ENCODE measurements around the gene TRIM47.
"Not testable (repeated sequence)": the region's sequence is repeated elsewhere in the genome, so short reads cannot be mapped to it uniquely, and the experiment has no call there.

The TRIM47 gene

DNA sequence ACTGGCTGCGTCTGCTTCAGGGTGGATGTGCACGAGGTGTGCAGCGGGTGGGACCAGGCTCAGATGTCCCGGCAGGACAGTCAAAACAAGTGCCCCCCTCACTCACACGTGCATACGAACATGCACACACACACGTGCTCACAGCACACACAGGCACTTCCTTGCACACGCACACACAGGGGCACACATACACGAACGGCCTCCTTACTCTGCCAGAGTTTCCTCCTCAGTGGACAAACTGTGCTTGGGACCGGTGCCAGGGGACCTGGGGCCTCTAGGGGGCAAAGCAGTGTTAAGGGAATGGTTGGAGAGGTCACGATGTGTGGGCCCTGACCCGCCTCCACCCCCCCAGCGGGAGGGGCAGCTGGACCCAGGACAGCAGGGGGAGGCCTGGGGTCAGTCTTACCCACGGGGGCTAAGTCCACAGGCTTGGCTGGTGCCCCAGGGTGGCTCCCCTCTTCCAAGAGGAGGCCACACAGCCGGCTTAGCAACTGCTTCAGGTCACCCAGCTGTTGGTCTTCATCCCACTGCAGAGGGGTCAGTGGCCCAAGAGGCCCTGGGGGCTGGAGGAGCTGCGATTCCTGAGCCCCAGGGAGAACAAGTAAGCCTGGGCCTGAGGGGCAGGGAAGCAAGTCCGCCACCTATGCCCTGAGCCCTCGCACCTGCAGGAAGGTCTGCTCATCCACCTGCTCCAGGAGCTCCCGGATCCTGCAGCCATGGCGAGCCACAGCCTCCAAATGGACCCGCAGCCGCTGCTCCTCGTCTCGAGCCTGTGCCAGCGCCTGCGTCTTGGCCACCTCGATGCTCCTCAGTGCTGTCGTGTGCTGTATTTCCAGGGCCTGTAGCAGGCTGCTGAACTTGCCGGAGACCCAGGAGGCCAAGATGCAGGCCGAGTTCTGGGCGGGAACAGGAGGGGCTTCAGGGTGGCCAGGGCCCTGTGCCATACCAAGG is 13.5 kb upstream of the TRIM47 start:
- DNase-seq (ENCODE audit: low read depth) = no peak
- H3K4me3 ChIP-seq (ENCODE audit: low read depth, low read length) = no peak overlapping the region
- TF ChIP-seq, protein P1, sequence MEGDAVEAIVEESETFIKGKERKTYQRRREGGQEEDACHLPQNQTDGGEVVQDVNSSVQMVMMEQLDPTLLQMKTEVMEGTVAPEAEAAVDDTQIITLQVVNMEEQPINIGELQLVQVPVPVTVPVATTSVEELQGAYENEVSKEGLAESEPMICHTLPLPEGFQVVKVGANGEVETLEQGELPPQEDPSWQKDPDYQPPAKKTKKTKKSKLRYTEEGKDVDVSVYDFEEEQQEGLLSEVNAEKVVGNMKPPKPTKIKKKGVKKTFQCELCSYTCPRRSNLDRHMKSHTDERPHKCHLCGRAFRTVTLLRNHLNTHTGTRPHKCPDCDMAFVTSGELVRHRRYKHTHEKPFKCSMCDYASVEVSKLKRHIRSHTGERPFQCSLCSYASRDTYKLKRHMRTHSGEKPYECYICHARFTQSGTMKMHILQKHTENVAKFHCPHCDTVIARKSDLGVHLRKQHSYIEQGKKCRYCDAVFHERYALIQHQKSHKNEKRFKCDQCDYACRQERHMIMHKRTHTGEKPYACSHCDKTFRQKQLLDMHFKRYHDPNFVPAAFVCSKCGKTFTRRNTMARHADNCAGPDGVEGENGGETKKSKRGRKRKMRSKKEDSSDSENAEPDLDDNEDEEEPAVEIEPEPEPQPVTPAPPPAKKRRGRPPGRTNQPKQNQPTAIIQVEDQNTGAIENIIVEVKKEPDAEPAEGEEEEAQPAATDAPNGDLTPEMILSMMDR (IDR thresholded peaks at IDR 0.05; ENCODE audit: low read depth, low read length) = no peak
- TF ChIP-seq POLR2A (IDR thresholded peaks at IDR 0.05; ENCODE audit: extremely low read depth, insufficient read length) = no peak

DNA sequence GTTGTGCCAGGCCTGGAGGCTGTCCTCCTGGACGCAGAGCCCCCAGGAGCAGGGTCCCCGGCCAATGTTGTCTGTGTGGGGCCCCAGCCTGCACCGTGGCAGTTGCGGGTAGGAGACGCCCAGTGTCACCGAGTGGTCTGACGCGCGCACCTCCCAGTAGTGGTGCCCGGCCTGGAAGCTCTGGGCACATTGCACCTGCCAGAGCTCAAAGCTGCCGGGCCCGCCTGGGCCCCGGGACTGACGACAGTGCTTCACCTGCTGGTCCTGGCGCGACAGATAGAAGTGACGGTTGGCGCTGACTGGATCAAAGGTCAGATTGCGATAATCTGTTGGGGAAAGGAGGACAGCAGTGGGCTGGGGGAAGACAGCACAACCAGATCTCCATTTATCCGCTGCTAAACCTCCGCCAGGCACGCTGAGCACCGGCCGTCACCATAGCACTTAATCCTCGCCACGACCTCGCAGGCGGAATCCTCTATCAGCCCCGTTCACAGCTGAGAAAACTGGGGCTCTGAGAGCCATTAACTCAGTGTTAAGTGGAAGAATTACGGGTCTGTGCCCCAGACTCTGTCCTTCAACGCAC is 12.7 kb upstream of the TRIM47 start:
- DNase-seq (ENCODE audit: low read depth) = no peak
- TF ChIP-seq, protein P2, sequence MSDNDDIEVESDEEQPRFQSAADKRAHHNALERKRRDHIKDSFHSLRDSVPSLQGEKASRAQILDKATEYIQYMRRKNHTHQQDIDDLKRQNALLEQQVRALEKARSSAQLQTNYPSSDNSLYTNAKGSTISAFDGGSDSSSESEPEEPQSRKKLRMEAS (IDR thresholded peaks at IDR 0.05; ENCODE audit: low read depth, low read length) = no peak
- TF ChIP-seq, protein P1 (IDR thresholded peaks at IDR 0.05; ENCODE audit: low read depth, low read length) = no peak
- TF ChIP-seq POLR2A (IDR thresholded peaks at IDR 0.05; ENCODE audit: extremely low read depth, insufficient read length) (no peak), MYC (IDR thresholded peaks at IDR 0.05; ENCODE audit: low read depth, low read length) (no peak)
- no peak overlapping the region for H3K4me3 ChIP-seq (ENCODE audit: low read depth, low read length)

DNA sequence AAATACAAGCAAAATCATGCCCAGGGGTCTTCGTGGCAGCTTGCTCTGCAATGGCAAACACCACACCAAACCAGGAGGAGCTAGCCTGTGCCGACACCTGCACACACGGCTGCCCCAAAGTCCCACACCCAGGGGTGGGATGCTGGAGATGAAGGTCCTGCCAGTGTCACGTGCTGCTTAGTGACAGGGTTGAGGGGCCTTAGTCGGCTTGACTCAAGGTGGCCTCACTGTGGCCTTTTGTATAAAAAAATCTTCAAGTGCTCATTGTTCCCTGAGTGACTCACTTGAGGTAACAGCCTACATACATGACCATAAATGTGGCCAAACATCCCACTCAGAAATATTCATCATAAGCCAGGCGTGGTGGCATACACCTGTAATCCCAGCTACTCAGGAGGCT is 11.1 kb upstream of the TRIM47 start:
- peak; percentile 44 for DNase-seq (ENCODE audit: low read depth)
- no peak overlapping the region for H3K4me3 ChIP-seq (ENCODE audit: low read depth, low read length)
- TF ChIP-seq, protein P2 (IDR thresholded peaks at IDR 0.05; ENCODE audit: low read depth, low read length) = no peak
- TF ChIP-seq MYC (IDR thresholded peaks at IDR 0.05; ENCODE audit: low read depth, low read length) (no peak), POLR2A (IDR thresholded peaks at IDR 0.05; ENCODE audit: extremely low read depth, insufficient read length) (no peak)
- TF ChIP-seq, protein P1 (IDR thresholded peaks at IDR 0.05; ENCODE audit: low read depth, low read length) = no peak

DNA sequence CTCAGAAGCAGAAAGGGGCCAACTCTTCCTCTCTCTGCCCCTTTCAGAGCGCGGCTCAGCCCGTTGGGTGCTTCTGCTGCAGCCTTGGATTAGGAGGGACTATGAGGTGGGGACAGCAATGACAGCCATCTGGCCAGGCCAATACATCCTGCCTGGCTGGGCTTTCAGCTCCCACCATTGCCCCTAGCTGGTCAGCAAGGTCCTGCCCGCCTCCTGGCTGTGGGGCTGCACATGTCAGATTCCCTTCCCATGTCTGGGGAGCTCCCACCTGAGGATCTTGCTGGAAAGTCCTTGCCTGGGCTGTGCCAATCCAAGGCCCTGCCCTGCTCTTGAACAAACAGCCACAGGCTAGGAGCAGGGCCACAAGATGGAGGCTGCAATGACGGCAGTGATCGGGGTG is 10.1 kb upstream of the TRIM47 start:
- H3K4me3 ChIP-seq (ENCODE audit: low read depth, low read length) = no peak overlapping the region
- no peak for DNase-seq (ENCODE audit: low read depth)
- TF ChIP-seq POLR2A (IDR thresholded peaks at IDR 0.05; ENCODE audit: extremely low read depth, insufficient read length) = no peak

GRCh38 chr17:75885860-75886259 is 7.5 kb upstream of the TRIM47 start:
- not testable (repeated sequence) for DNase-seq (ENCODE audit: low read depth); H3K4me3 ChIP-seq (ENCODE audit: low read depth, low read length)

DNA sequence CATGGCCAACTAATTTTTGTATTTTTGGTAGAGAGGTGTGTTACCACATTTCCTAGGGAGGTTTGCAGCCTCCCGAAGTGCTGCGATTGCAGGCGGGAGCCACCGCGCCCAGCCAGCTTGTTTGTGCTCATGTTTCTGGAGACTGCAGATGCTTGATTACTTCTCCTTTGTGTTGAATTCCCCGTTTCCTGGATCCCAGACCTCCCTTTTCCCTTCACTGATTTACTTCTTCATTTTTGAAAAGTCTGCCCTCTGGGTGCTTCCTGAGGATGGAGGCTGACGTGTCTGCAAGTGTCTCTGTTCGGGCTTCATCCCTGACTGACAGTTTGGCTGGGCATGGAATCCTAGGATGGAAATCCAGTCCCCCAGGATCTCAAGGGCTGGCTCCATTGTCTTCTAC is 7.0 kb upstream of the TRIM47 start:
- DNase-seq (ENCODE audit: low read depth) = no peak
- TF ChIP-seq, protein P2 (IDR thresholded peaks at IDR 0.05; ENCODE audit: low read depth, low read length) = no peak
- TF ChIP-seq, protein P1 (IDR thresholded peaks at IDR 0.05; ENCODE audit: low read depth, low read length) = no peak
- no peak for TF ChIP-seq MYC (IDR thresholded peaks at IDR 0.05; ENCODE audit: low read depth, low read length)
- no peak for TF ChIP-seq POLR2A (IDR thresholded peaks at IDR 0.05; ENCODE audit: extremely low read depth, insufficient read length)
- no peak overlapping the region for H3K4me3 ChIP-seq (ENCODE audit: low read depth, low read length)

Measured in NB4 (cell line).